ENCODE data around the gene ATP6V0A4. TPM values are rescaled to one million over a fixed set of nuclear protein-coding genes. Genes with fewer than 3 reads are reported as not detected.

The ATP6V0A4 gene
- 0.24 TPM for total RNA-seq
- 1.8 TPM for polyA plus RNA-seq
- long read RNA-seq, donor 1 = 0 reads
- long read RNA-seq, donor 2 = 0 reads
- long read RNA-seq, donor 3 = 0 reads
- long read RNA-seq, donor 4 = 0 reads
- long read RNA-seq, donor 5 = 0 reads
- long read RNA-seq, donor 6 = 0 reads
- long read RNA-seq, donor 7 = 0 reads
- long read RNA-seq, donor 8 = 0 reads
- long read RNA-seq, donor 9 = 0 reads
- long read RNA-seq, donor 10 = 0 reads

GRCh38 chr7:138797715-138798320 is at the start of gene ATP6V0A4, which contains the start of gene TMEM213:
TSS of gene ATP6V0A4 (minus strand) at chr7:138798196. CDS start at chr7:138771247, 26,949 bp downstream.
TSS of gene TMEM213 (plus strand) at chr7:138797994. CDS start at chr7:138798105, 111 bp downstream.
- peak in 3 of 9 donors; percentile 5 to 28 (median 8) for DNase-seq (ENCODE audit: low read depth in 6 of 9, low spot score in 9 of 9)

GRCh38 chr7:138845711-138846110 is 47.7 kb upstream of the ATP6V0A4 start:
- no peak for DNase-seq (ENCODE audit: low read depth in 6 of 9, low spot score in 9 of 9)
- 61% methylated on average over 2 of the region's 2 CpGs for WGBS
- Histone ChIP-seq H3K27ac (ENCODE audit: low read depth in 1 of 2, low read length in 1 of 2) (no peak overlapping the region), H3K9me3 (ENCODE audit: control insufficient read depth in 2 of 2, insufficient read depth in 1 of 2, low read length in 1 of 2) (peaks cover 0 to 5% of the 10 kb centered on the region in 2 donors), H3K27me3 (ENCODE audit: control insufficient read depth in 2 of 2, insufficient read depth in 1 of 2, low read length in 1 of 2) (no peaks in the 10 kb centered on the region), H3K36me3 (ENCODE audit: control insufficient read depth in 2 of 2, insufficient read depth in 2 of 2, low read length in 1 of 2) (no peaks in the 10 kb centered on the region), H3K4me3 (ENCODE audit: low read length in 2 of 2) (no peak overlapping the region), H3K4me1 (ENCODE audit: control insufficient read depth in 2 of 2, insufficient read depth in 2 of 2, low read length in 2 of 2) (no peaks in the 10 kb centered on the region)

More at GRCh38 chr7:138797715-138798320, at the start of gene ATP6V0A4, which contains the start of gene TMEM213:
- Histone ChIP-seq H3K4me3 (ENCODE audit: low read length in 2 of 2) (no peak within 1 kb of the TSS), H3K27me3 (ENCODE audit: control insufficient read depth in 2 of 2, insufficient read depth in 1 of 2, low read length in 1 of 2) (peaks cover 0 to 2% of the 10 kb centered on the region in 2 donors), H3K4me1 (ENCODE audit: control insufficient read depth in 2 of 2, insufficient read depth in 2 of 2, low read length in 2 of 2) (peaks cover 0 to 4% of the 10 kb centered on the region in 2 donors), H3K9me3 (ENCODE audit: control insufficient read depth in 2 of 2, insufficient read depth in 1 of 2, low read length in 1 of 2) (no peaks in the 10 kb centered on the region), H3K27ac (ENCODE audit: low read depth in 1 of 2, low read length in 1 of 2) (no peak within 1 kb of the TSS), H3K36me3 (ENCODE audit: control insufficient read depth in 2 of 2, insufficient read depth in 2 of 2, low read length in 1 of 2) (no peaks in the 10 kb centered on the region)
- WGBS = 57% methylated on average over 14 of the region's 14 CpGs

- Histone ChIP-seq H3K4me3 (ENCODE audit: low read length in 2 of 2) (no peak overlapping the region), H3K27ac (ENCODE audit: low read depth in 1 of 2, low read length in 1 of 2) (no peak overlapping the region), H3K9me3 (ENCODE audit: control insufficient read depth in 2 of 2, insufficient read depth in 1 of 2, low read length in 1 of 2) (peaks cover 0 to 5% of the 10 kb centered on the region in 2 donors), H3K27me3 (ENCODE audit: control insufficient read depth in 2 of 2, insufficient read depth in 1 of 2, low read length in 1 of 2) (no peaks in the 10 kb centered on the region), H3K36me3 (ENCODE audit: control insufficient read depth in 2 of 2, insufficient read depth in 2 of 2, low read length in 1 of 2) (no peaks in the 10 kb centered on the region), H3K4me1 (ENCODE audit: control insufficient read depth in 2 of 2, insufficient read depth in 2 of 2, low read length in 2 of 2) (no peaks in the 10 kb centered on the region)
- no peak for DNase-seq (ENCODE audit: low read depth in 6 of 9, low spot score in 9 of 9)
- 97% methylated on average over 20 of the region's 20 CpGs for WGBS
Measured at GRCh38 chr7:138843632-138844580, 45.9 kb upstream of the ATP6V0A4 start.

GRCh38 chr7:138842111-138842510 is 44.1 kb upstream of the ATP6V0A4 start:
- H3K4me1 ChIP-seq (ENCODE audit: control insufficient read depth in 2 of 2, insufficient read depth in 2 of 2, low read length in 2 of 2) = no peaks in the 10 kb centered on the region
- H3K9me3 ChIP-seq (ENCODE audit: control insufficient read depth in 2 of 2, insufficient read depth in 1 of 2, low read length in 1 of 2) = peaks cover 0 to 5% of the 10 kb centered on the region in 2 donors
- DNase-seq (ENCODE audit: low read depth in 6 of 9, low spot score in 9 of 9) = no peak
- H3K36me3 ChIP-seq (ENCODE audit: control insufficient read depth in 2 of 2, insufficient read depth in 2 of 2, low read length in 1 of 2) = no peaks in the 10 kb centered on the region
- H3K4me3 ChIP-seq (ENCODE audit: low read length in 2 of 2) = no peak overlapping the region
- 63% methylated on average over 12 of the region's 12 CpGs for WGBS
- no peak overlapping the region for H3K27ac ChIP-seq (ENCODE audit: low read depth in 1 of 2, low read length in 1 of 2)
- no peaks in the 10 kb centered on the region for H3K27me3 ChIP-seq (ENCODE audit: control insufficient read depth in 2 of 2, insufficient read depth in 1 of 2, low read length in 1 of 2)

- WGBS = 96% methylated on average over 9 of the region's 9 CpGs
- H3K4me3 ChIP-seq (ENCODE audit: low read length in 2 of 2) = no peak overlapping the region
- H3K4me1 ChIP-seq (ENCODE audit: control insufficient read depth in 2 of 2, insufficient read depth in 2 of 2, low read length in 2 of 2) = no peaks in the 10 kb centered on the region
- no peak for DNase-seq (ENCODE audit: low read depth in 6 of 9, low spot score in 9 of 9)
- no peaks in the 10 kb centered on the region for H3K36me3 ChIP-seq (ENCODE audit: control insufficient read depth in 2 of 2, insufficient read depth in 2 of 2, low read length in 1 of 2)
- H3K27me3 ChIP-seq (ENCODE audit: control insufficient read depth in 2 of 2, insufficient read depth in 1 of 2, low read length in 1 of 2) = no peaks in the 10 kb centered on the region
- H3K27ac ChIP-seq (ENCODE audit: low read depth in 1 of 2, low read length in 1 of 2) = no peak overlapping the region
- H3K9me3 ChIP-seq (ENCODE audit: control insufficient read depth in 2 of 2, insufficient read depth in 1 of 2, low read length in 1 of 2) = no peaks in the 10 kb centered on the region
Measured at GRCh38 chr7:138838166-138838565, 40.2 kb upstream of the ATP6V0A4 start.

GRCh38 chr7:138837627-138838026 is 39.6 kb upstream of the ATP6V0A4 start:
- no peak for DNase-seq (ENCODE audit: low read depth in 6 of 9, low spot score in 9 of 9)
- Histone ChIP-seq H3K36me3 (ENCODE audit: control insufficient read depth in 2 of 2, insufficient read depth in 2 of 2, low read length in 1 of 2) (no peaks in the 10 kb centered on the region), H3K4me3 (ENCODE audit: low read length in 2 of 2) (no peak overlapping the region), H3K9me3 (ENCODE audit: control insufficient read depth in 2 of 2, insufficient read depth in 1 of 2, low read length in 1 of 2) (no peaks in the 10 kb centered on the region), H3K27ac (ENCODE audit: low read depth in 1 of 2, low read length in 1 of 2) (no peak overlapping the region), H3K27me3 (ENCODE audit: control insufficient read depth in 2 of 2, insufficient read depth in 1 of 2, low read length in 1 of 2) (no peaks in the 10 kb centered on the region), H3K4me1 (ENCODE audit: control insufficient read depth in 2 of 2, insufficient read depth in 2 of 2, low read length in 2 of 2) (no peaks in the 10 kb centered on the region)
- 94% methylated on average over 13 of the region's 13 CpGs for WGBS

GRCh38 chr7:138835087-138835486 is 37.1 kb upstream of the ATP6V0A4 start:
- H3K36me3 ChIP-seq (ENCODE audit: control insufficient read depth in 2 of 2, insufficient read depth in 2 of 2, low read length in 1 of 2) = no peaks in the 10 kb centered on the region
- 96% methylated on average over 11 of the region's 11 CpGs for WGBS

GRCh38 chr7:138834583-138834982 is 36.6 kb upstream of the ATP6V0A4 start:
- H3K9me3 ChIP-seq (ENCODE audit: control insufficient read depth in 2 of 2, insufficient read depth in 1 of 2, low read length in 1 of 2) = no peaks in the 10 kb centered on the region
- WGBS = 98% methylated on average over 9 of the region's 9 CpGs
- no peaks in the 10 kb centered on the region for H3K27me3 ChIP-seq (ENCODE audit: control insufficient read depth in 2 of 2, insufficient read depth in 1 of 2, low read length in 1 of 2)

More at GRCh38 chr7:138835087-138835486, 37.1 kb upstream of the ATP6V0A4 start:
- Histone ChIP-seq H3K4me1 (ENCODE audit: control insufficient read depth in 2 of 2, insufficient read depth in 2 of 2, low read length in 2 of 2) (no peaks in the 10 kb centered on the region), H3K27ac (ENCODE audit: low read depth in 1 of 2, low read length in 1 of 2) (no peak overlapping the region), H3K27me3 (ENCODE audit: control insufficient read depth in 2 of 2, insufficient read depth in 1 of 2, low read length in 1 of 2) (no peaks in the 10 kb centered on the region), H3K4me3 (ENCODE audit: low read length in 2 of 2) (no peak overlapping the region), H3K9me3 (ENCODE audit: control insufficient read depth in 2 of 2, insufficient read depth in 1 of 2, low read length in 1 of 2) (no peaks in the 10 kb centered on the region)
- DNase-seq (ENCODE audit: low read depth in 6 of 9, low spot score in 9 of 9) = no peak

More at GRCh38 chr7:138834583-138834982, 36.6 kb upstream of the ATP6V0A4 start:
- Histone ChIP-seq H3K27ac (ENCODE audit: low read depth in 1 of 2, low read length in 1 of 2) (no peak overlapping the region), H3K4me3 (ENCODE audit: low read length in 2 of 2) (no peak overlapping the region), H3K36me3 (ENCODE audit: control insufficient read depth in 2 of 2, insufficient read depth in 2 of 2, low read length in 1 of 2) (no peaks in the 10 kb centered on the region), H3K4me1 (ENCODE audit: control insufficient read depth in 2 of 2, insufficient read depth in 2 of 2, low read length in 2 of 2) (no peaks in the 10 kb centered on the region)
- DNase-seq (ENCODE audit: low read depth in 6 of 9, low spot score in 9 of 9) = no peak
